ENCODE results near the gene IFI27.

The IFI27 gene

GRCh38 chr14:94103554-94104150, 6.9 kb upstream of the IFI27 start:
- DNase-seq, result no peak

GRCh38 chr14:94104731-94105130, 5.8 kb upstream of the IFI27 start:
- DNase-seq, result no peak

DNA sequence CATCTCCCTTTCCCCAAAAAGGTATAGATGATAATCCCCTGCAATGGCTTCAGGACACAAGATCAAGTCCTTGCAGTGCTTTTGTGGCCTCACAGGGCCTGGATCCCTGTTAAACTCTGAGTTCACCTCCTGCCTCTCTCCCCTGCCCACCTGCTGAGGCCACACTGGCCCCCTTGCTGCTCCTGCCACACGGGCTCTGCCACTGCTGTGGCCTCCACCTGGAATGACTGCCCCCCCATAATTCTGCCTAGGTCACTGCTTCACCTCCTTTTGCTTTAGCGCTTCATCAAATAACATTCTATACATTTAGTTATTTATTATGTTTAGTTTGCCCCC, 653 bp upstream of the IFI27 start:
- no peak for DNase-seq

- DNase-seq, result no peak
These were observed 950 bp downstream of the IFI27 start for GRCh38 chr14:94111276-94112095.

GRCh38 chr14:94112513-94113063, 2.1 kb downstream of the IFI27 start:
- no peak for DNase-seq

- no peak for DNase-seq
These were observed 2.5 kb downstream of the IFI27 start for GRCh38 chr14:94113073-94113472.

DNA sequence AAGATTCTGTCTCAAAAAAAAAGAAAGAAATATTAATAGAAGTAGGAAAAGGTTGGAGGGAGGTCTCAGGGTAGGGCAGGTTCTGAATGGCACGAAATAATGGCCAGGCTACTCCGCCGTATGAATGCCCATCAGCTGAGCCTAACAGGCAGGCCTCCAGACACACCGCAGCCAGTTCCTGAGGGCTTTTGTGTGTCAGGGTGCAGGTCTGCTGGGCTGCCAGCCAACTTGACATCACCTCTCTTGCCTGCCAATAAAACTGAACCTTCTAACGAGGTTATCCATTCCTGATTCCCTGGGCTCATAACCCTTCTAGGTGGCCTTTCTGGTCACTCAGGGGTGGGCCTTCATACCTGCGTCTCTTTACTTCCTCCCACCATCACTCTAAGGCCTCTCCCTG, 3.0 kb downstream of the IFI27 start:
- DNase-seq, result no peak

- DNase-seq, result no peak
These were observed 3.5 kb downstream of the IFI27 start for GRCh38 chr14:94113908-94114588.

DNA sequence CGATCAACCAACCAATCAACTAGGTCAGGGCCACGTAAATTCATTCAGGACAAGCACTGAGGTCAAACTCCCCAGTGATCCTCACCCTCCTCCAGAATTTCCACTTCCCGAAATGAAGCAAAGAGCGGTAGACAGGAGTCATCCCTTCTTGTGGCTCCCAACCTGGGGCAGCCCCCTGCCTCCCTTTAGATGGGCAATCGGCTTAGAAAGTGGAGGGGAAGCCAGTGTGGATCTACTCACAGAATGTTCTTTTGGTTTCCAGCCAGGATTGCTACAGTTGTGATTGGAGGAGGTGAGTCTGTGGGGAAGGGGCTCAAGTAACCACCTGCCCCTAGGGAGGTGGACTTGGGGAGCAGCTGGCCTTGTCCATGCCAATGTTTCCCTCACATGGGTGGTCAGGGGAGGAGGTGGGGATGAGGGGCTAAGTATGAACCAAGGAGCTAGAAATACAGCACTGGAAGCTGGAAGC, 4.1 kb downstream of the IFI27 start:
- DNase-seq, result no peak

- DNase-seq, result no peak
These were observed 4.6 kb downstream of the IFI27 start for GRCh38 chr14:94115058-94115591.

DNA sequence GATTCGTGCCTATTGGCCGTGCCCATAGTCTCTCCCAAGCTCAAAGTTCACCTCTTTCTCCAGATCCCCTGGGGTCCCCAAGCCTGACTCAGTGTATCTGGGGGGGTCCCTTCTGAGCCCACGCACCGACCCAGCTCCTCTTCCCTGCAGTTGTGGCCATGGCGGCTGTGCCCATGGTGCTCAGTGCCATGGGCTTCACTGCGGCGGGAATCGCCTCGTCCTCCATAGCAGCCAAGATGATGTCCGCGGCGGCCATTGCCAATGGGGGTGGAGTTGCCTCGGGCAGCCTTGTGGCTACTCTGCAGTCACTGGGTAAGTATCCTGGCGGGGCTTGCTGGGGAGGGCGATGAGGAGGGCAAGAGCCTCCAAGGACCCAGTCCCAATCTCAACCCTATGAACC, 5.1 kb downstream of the IFI27 start:
- no peak for DNase-seq

DNA sequence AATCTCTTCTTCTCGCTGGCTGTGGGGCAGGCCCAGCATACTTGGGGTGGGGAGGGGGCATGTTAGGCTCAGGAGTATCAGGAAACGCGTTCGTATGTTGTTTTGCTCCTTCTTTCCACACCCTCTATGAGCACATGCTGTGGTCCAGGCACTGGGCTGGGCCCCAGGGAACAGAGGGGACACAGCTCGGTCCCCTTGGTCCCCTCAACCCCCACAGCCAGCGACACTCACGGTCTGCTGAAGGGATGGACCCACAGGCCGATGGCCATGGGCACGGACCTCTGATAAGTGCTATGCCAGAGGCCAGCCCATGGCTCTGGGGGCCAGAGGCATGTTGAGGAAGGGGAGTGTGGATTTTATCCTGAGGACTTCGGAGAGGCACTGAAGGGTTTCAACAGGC, 6.2 kb downstream of the IFI27 start:
- no peak for DNase-seq

DNA sequence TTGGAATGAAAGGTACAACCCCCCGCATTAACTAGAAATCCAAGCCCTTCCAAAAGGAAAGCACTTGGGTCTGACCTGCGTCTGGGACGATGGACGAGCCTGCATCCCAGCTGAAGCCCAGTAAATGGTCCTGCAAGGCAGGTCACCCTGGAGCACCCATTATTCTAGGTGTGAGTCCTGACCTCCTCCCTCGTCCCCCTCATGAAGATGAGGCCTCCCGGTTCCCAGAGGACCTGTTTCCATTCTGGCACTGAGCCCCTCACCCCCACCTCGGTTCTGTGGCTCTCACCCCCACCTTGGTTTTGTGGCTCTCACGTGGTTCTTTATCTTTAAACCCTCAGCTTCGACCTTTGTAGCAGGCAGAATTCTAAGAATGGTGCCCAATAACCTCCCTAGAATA, 7.3 kb downstream of the IFI27 start:
- no peak for DNase-seq

GRCh38 chr14:94119071-94119470, 8.5 kb downstream of the IFI27 start:
- no peak for DNase-seq

DNA sequence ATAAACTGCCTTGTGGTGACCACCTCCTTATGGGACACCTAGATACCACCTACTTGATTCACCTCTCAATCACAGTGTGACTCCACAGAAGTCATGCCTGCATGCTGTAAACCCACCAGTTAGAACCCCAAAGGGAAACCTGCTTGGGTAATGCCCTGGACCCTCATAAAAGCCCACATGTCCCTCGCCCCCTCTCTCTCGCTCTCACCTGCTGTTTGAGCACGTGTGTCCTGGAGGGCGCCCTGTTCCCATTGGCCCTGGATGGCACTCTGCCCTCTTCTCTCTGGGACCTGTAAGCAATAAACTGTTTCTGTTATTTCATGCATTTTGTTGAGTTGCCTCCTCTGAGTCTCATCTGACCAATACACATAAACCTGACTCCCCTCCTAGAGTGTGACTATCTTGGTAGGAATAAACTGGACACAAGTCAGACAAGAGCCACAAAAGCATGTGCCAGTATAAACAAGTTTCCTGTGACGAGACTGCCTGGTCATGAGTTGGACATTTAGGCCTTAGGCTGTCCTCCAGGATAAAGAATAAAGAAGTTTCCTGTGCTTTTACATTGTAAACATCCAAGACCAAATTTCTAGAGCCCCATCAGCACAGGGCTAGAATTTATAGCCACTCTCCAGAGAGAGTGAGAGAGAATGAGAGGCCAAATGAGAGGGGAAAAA, 10.3 kb downstream of the IFI27 start:
- DNase-seq, result no peak

DNA sequence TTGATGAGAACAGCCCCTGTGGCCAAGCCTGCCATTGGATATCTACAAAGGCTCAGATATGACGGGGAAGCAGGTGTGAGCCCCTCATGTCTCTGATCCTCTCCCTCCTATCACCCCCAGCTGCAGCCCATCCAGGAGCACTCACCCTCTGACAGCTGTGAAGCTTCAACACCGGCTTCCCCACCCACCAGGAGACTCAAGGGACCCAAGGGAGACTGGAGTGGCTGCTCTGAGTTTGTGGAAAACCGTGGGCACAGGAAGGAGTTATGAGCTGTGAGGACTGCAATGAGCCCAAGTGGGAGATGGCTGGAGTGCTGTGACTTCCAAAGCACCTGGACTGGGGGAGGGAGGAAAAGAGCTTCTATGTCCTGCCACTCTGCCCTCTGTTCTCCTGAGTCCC, 10.9 kb downstream of the IFI27 start:
- no peak for DNase-seq

DNA sequence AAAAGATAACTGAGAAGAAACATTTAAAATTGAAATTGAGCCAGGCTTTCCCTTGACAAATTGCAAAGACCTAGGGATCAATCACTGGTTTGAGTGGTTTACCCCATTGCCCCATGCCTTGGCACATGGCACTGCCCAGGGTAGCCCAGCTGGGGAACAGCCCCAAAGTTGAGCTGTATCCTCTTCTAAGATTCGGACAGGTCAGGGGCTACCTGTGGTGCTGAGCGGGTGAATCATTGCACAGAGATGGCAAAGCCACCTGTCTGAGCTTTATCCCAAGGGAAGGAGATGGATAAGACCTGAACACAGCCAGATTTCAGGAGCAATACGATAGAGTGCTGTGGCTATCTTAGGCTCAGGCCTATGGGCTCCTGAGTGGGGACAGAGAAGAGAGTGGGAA, 11.9 kb downstream of the IFI27 start:
- DNase-seq, result no peak

DNA sequence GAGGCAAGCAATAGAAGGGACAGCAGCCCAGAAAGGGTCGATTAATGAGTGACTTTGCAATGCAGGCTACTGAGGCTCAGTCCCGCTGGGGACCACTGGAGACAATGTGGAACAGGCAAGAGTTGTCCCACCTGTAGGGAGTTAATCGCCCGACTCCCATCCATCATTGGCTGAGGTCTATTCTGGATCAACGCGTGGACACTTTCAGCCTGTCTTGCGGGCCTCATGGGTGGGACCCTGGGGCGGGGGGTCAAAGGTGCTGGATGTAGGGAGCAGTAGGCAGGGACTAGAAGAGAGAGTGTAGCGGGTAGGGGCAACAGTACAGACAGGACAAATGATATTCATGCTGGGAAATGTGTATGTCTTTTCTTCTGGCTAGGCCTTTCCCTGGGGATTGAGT, 12.8 kb downstream of the IFI27 start:
- DNase-seq, result no peak

GRCh38 chr14:94123868-94124267, 13.3 kb downstream of the IFI27 start:
- no peak for DNase-seq

DNA sequence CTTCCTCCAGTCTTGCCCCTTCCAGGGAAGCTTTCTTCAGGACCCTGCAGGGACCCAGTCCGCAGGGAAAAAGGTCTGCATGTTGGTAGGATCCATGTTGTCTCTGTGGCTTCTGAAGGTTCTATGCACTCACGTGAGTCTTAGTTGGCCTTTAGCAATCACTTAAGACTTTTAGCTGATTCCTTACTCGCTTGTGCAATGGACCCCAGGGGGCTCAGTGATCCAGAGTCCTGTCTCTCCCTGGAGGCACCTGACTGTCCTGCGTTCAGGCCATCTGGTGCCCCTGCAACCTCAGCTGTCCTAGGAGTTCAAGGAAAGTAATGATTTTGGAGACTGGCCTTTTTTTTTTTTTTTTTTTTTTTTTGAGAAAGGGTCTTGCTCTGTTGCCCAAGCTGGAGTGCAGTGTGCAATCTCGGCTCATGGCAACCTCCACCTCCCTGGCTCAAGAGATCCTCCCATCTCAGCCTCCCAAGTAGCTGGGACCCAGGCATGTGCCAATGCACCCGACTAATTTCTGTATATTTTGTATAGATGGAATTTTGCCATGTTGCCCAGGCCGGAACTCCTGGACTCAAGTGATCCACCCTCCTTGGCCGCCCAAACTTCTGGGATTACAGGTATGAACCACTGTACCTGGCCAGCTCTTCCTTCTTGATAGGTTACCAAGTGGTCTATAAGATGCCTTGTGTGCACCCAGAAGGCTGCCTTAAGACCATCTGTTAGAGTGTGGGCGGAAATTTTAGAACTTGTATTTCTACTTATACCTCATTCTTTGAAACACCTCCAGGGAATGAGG, 14.2 kb downstream of the IFI27 start:
- DNase-seq, result no peak

DNA sequence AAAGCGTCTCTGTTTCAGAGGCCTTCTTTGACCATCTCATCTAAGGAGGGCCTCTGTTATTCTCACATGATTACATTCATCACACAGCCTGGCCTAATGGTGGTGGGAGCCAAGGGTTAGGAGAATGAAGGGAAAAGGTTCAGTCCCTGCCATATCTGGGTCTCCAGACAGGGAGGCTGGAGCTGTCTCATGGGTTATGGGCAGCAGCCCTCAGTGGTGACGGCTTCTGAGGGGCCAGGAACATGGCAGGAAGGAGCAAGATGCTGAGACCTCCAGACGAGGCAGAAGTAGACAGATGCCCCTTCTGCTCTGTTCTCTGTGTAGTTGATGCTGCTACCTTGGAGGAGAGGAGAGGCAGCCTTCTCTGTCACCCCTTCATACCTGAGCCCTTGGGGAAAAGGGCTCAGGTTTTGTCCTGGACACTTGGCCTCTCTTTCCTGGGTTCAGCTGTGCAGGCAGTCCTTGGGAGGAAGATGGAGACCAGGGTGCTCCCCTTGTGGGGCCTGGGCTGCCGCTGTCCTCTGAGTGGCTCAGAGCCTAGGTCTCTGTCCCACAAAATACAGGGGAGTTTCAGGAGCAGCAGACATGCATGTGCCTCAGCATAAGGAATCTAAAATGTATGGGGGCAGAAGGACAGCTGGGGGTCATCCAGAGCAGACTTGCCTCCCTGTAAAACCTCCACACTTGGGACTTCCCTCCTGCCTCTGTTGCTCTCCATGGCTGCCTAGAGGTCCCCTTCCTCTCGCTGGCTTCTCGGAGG, 15.3 kb downstream of the IFI27 start:
- no peak for DNase-seq

DNA sequence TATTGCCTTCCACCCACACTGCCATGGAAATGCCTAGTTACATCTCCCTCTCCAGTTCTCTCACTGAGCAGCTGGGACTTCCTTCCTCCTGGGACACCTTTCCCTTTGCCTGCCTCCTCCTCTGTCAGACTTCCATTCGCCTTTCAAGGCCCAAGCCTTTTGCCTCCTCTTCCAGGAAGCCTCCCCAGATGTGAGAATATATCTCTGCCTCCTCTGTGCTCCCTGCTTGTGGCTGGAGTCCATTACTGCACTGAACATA, 15.8 kb downstream of the IFI27 start:
- DNase-seq, result no peak

Measured in stimulated activated naive CD4-positive, alpha-beta T cell (primary cell).